GM23338 (cell line): ENCODE data around the gene SRPK2. TPM values are rescaled to one million over a fixed set of nuclear protein-coding genes. Genes with fewer than 3 reads are reported as not detected.

Experiments used
- ATAC-seq: fragments of 200-7000 bp; cut with Tn5 transposase; 3 replicates; pipeline ENCODE4 v1.9.1; 2020
- DNase-seq: peaks from one replicate; pipeline ENCODE4 v3.0.0-alpha.2; 2015; ENCODE audit warnings: low spot score
- H2AFZ ChIP-seq: fragments of 200-600 bp; sonication (generic); 2 replicates; pipeline ENCODE4 v1.8.0; 2016; ENCODE audit warnings: antibody characterized with exemption, mild to moderate bottlenecking, moderate library complexity
- H3F3A ChIP-seq: fragments of 200-600 bp; sonication (generic); replicated peaks from 2 replicates; pipeline ENCODE4 v1.8.0; 2017; ENCODE audit warnings: antibody characterized with exemption, mixed run types, low read depth
- H3K27ac ChIP-seq: fragments of 200-600 bp; sonication (generic); 2 replicates; pipeline ENCODE4 v1.6.1; 2016; ENCODE audit warnings: low read depth
- H3K27me3 ChIP-seq: fragments of 200-600 bp; sonication (generic); 2 replicates; pipeline ENCODE4 v1.8.0; 2016; ENCODE audit warnings: mild to moderate bottlenecking, mixed run types, moderate library complexity; ENCODE audit not compliant: insufficient read depth
- H3K36me3 ChIP-seq: fragments of 200-600 bp; sonication (generic); 2 replicates; pipeline ENCODE4 v1.8.0; 2016; ENCODE audit warnings: mild to moderate bottlenecking; ENCODE audit not compliant: insufficient read depth
- H3K4me1 ChIP-seq: fragments of 200-600 bp; sonication (generic); 2 replicates; pipeline ENCODE4 v1.8.0; 2016; ENCODE audit warnings: mild to moderate bottlenecking, moderate library complexity; ENCODE audit not compliant: insufficient read depth
- H3K4me2 ChIP-seq: fragments of 200-600 bp; sonication (generic); 2 replicates; pipeline ENCODE4 v1.7.1; 2017; ENCODE audit warnings: mixed run types
- H3K4me3 ChIP-seq: fragments of 200-600 bp; sonication (generic); 2 replicates; pipeline ENCODE4 v1.6.1; 2016; ENCODE audit warnings: mixed run types
- H3K79me2 ChIP-seq: fragments of 200-600 bp; sonication (generic); replicated peaks from 2 replicates; pipeline ENCODE4 v1.8.0; 2017; ENCODE audit warnings: mild to moderate bottlenecking; ENCODE audit not compliant: insufficient read depth
- H3K9me2 ChIP-seq: fragments of 200-600 bp; sonication (generic); 2 replicates; pipeline ENCODE4 v1.8.0; 2017; ENCODE audit not compliant: insufficient read depth
- H4K20me1 ChIP-seq: fragments of 200-600 bp; sonication (generic); replicated peaks from 2 replicates; pipeline ENCODE4 v1.8.0; 2017; ENCODE audit warnings: mild to moderate bottlenecking; ENCODE audit not compliant: insufficient read depth
- H3K27ac Mint-ChIP-seq: 2 replicates; pipeline ENCODE4 v1.8.0; 2020; ENCODE audit warnings: inconsistent platforms, mild to moderate bottlenecking, moderate library complexity, mixed read lengths
- H3K27me3 Mint-ChIP-seq: 3 replicates; pipeline ENCODE4 v1.8.0; 2022; ENCODE audit warnings: low read depth, mild to moderate bottlenecking, moderate library complexity, mixed read lengths, inconsistent platforms; ENCODE audit not compliant: insufficient read depth, poor library complexity
- H3K36me3 Mint-ChIP-seq: 3 replicates; pipeline ENCODE4 v1.8.0; 2021; ENCODE audit warnings: low read depth, mild to moderate bottlenecking, inconsistent platforms, moderate library complexity, mixed read lengths
- H3K4me1 Mint-ChIP-seq: 3 replicates; pipeline ENCODE4 v1.8.0; 2020; ENCODE audit warnings: mild to moderate bottlenecking, inconsistent platforms, mixed read lengths
- H3K4me3 Mint-ChIP-seq: 3 replicates; pipeline ENCODE4 v1.8.0; 2021; ENCODE audit warnings: moderate library complexity, mild to moderate bottlenecking, inconsistent platforms, mixed read lengths
- H3K9me3 Mint-ChIP-seq: 3 replicates; pipeline ENCODE4 v1.8.0; 2020; ENCODE audit warnings: moderate library complexity, mild to moderate bottlenecking, inconsistent platforms, mixed read lengths
- CREB1 ChIP-seq: fragments of 250-450 bp; sonication (Bioruptor Pico); IDR thresholded peaks from 2 replicates; pipeline ENCODE4 v1.5.0; 2020; ENCODE audit warnings: low read depth, mild to moderate bottlenecking, moderate library complexity
- CTCF ChIP-seq, 2 experiments: fragments of 200-600 bp in 1 of 2; sonication (generic) in 1 of 2; conservative IDR thresholded peaks; 2 replicates each; pipeline versions ENCODE4 v1.5.1 to v1.6.1; 2016 to 2017; ENCODE audit warnings: antibody characterized with exemption in 2 of 2, low read depth in 2 of 2, mild to moderate bottlenecking in 2 of 2, moderate library complexity in 1 of 2
- ETS1 ChIP-seq: IDR thresholded peaks from 2 replicates; pipeline ENCODE4 v1.6.1; 2016; ENCODE audit warnings: antibody characterized with exemption
- EZH2 ChIP-seq: fragments of 200-600 bp; sonication (generic); IDR thresholded peaks from one replicate; pipeline ENCODE4 v1.8.0; 2017; ENCODE audit warnings: antibody characterized with exemption, mild to moderate bottlenecking, low read depth; ENCODE audit not compliant: unreplicated experiment
- EZH2phosphoT487 ChIP-seq: fragments of 200-600 bp; sonication (generic); IDR thresholded peaks from one replicate; pipeline ENCODE4 v1.8.1; 2018; ENCODE audit warnings: antibody characterized with exemption; ENCODE audit not compliant: unreplicated experiment
- JUNB ChIP-seq: IDR thresholded peaks from one replicate; pipeline ENCODE4 v1.6.1; 2016; ENCODE audit warnings: antibody characterized with exemption; ENCODE audit not compliant: unreplicated experiment
- NANOG ChIP-seq: IDR thresholded peaks from 2 replicates; pipeline ENCODE4 v1.6.1; 2016; ENCODE audit warnings: antibody characterized with exemption, borderline replicate concordance
- POLR2AphosphoS5 ChIP-seq: IDR thresholded peaks from 2 replicates; pipeline ENCODE4 v1.6.1; 2016; ENCODE audit warnings: antibody characterized with exemption, low read depth
- STAT1 ChIP-seq: IDR thresholded peaks from one replicate; pipeline ENCODE4 v1.6.1; 2016; ENCODE audit warnings: antibody characterized with exemption; ENCODE audit not compliant: unreplicated experiment
- ZNF114 ChIP-seq: fragments of 250-450 bp; sonication (Bioruptor Pico); IDR thresholded peaks from 2 replicates; pipeline ENCODE4 v1.5.0; 2020; ENCODE audit warnings: mild to moderate bottlenecking, moderate library complexity
- ZNF331 ChIP-seq: fragments of 250-450 bp; sonication (Bioruptor Pico); IDR thresholded peaks from 2 replicates; pipeline ENCODE4 v1.5.0; 2020; ENCODE audit warnings: low read depth, mild to moderate bottlenecking, moderate library complexity
- ZNF462 ChIP-seq: fragments of 250-450 bp; sonication (Bioruptor Pico); IDR thresholded peaks from 2 replicates; pipeline ENCODE4 v1.5.0; 2020; ENCODE audit warnings: mild to moderate bottlenecking, moderate library complexity
- polyA plus RNA-seq: library from polyadenylated mRNA; unstranded; fragments of >200 nt; fragmentation: Nextera tagmentation; extraction: Ambion mirVana; gene quantifications from 2 replicates; pipeline ENCODE4 v1.2.1, GENCODE V29; 2016
- total RNA-seq: library from RNA; depleted of rRNA; stranded (reverse); fragments of >200 nt; shearing (Covaris generic); gene quantifications from 2 replicates; pipeline ENCODE4 v1.2.3, GENCODE V29; 2014

SRPK2 gene
- total and polyA plus RNA-seq, 2 experiments from 2014 or later, result 66.3 to 91.5 TPM

GRCh38 chr7:105268056-105268455 lies 120.7 kb downstream of the SRPK2 start:
- Mint-ChIP-seq H3K36me3 (no peaks in the 10 kb centered on the region), H3K27ac (no peak overlapping the region), H3K4me3 (no peak overlapping the region), H3K4me1 (peaks cover 27% of the 10 kb centered on the region), H3K27me3 (peaks cover 6% of the 10 kb centered on the region), H3K9me3 (no peaks in the 10 kb centered on the region)
- Histone ChIP-seq H3K4me2 (no peak overlapping the region), H2AFZ (no peak overlapping the region), H3K79me2 (peaks cover 78% of the 10 kb centered on the region), H3F3A (no peaks in the 10 kb centered on the region), H4K20me1 (no peaks in the 10 kb centered on the region), H3K36me3 (no peaks in the 10 kb centered on the region), H3K27me3 (no peaks in the 10 kb centered on the region), H3K4me3 (no peak overlapping the region), H3K4me1 (peaks cover 13% of the 10 kb centered on the region; the same call in 1 of the 2 replicates), H3K27ac (no peak overlapping the region), H3K9me2 (no peaks in the 10 kb centered on the region)
- TF ChIP-seq CTCF (conservative IDR thresholded peaks at IDR 0.05; ENCODE audit: low read depth in 2 of 2) (no peak), ETS1 (no peak), EZH2phosphoT487 (no peak), ZNF114 (CRISPR knock-in tag) (no peak), ZNF331 (no peak), POLR2AphosphoS5 (no peak), CREB1 (CRISPR knock-in tag) (no peak), EZH2 (no peak), STAT1 (no peak), NANOG (no peak), JUNB (no peak), ZNF462 (CRISPR knock-in tag) (no peak)
- DNase-seq (no peak), ATAC-seq (no peak)
